GM19328 (cell line): ENCODE data around the gene MACROD1.

Source experiments
- ATAC-seq: cut with Tn5 transposase; IDR thresholded peaks from one replicate; pipeline ENCODE4 v1.9.1; 2021; ENCODE audit warnings: mild to moderate bottlenecking, moderate library complexity; ENCODE audit not compliant: unreplicated experiment

Gene MACROD1

DNA sequence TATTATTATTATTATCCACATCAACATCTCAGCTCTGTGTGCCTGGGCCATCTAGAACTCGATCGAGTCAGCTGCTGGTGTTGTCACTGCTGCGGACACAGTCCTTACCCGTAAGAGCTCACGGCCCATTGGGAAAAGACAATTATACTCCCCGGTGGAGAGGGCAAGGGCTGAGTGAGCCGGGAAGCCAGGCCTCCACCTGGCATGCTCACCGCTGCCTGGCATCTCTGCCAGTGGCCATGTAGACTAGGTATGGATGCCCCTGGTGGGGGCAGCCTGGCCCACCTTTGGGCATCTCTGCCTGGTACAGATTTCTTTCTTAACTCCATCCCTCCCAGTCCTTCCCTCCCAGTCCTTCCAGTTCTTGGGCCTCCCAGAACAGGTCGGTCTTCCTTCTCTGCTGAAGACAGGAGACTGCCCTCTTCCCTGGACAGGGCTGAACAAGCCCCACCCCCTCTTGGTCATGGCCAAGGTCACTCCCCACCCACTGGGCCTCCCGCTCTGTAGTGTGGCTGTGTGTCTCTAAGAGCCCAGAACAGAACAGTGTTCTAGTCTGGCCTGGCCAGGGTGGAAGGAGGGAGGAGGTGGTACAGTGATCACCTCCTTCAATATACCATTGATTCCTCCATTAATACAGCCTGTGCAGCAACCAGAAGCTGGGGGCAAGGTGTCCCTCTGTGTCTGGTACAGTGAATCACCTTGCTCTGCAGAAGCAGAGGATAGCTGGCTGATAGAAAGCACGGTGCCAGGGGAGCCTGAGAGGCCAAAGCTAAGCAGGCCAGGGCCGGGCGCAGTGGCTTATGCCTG lies 72.5 kb downstream of the MACROD1 start:
- no peak for ATAC-seq

GRCh38 chr11:64092761-64093136 lies 73.2 kb downstream of the MACROD1 start:
- no peak for ATAC-seq

- no peak for ATAC-seq
Measured at GRCh38 chr11:64092111-64092760, 73.7 kb downstream of the MACROD1 start.

DNA sequence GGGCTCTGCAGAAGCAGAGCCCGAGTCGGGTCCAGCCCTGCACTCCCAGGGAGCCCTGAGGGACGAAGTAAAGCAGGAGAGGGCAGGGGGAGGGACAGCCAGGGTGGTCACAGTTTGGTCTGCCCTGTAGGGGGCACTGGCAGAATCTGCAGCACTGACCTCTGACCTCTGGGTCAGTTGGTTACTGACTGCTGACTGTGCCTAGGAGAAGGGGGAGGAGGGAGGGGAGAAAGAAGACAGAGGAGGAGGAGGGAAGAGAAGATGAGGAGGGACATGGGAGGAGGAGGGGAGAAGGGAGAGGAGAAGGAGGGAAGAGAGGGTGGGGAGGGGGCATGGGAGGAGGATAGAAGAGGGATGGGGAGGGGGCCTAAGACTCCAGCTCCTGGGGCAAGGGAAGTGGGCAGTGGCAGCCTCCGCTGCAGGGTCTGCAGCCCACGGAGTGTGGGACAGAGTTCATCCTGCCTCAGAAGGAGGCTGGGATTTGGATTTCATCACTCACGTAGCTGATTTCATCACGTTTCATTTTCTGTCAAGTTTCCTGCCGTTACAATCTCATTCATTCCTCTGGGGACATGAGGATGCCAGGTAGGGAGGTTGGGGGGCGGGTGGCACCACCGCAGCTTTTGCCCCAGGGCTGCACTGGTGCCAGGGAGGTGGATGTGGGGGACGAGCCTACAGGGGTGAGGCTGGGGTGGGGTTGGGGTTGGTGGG lies 75.0 kb downstream of the MACROD1 start:
- ATAC-seq = no peak

GRCh38 chr11:64089915-64090805 lies 75.8 kb downstream of the MACROD1 start:
- ATAC-seq = no peak

DNA sequence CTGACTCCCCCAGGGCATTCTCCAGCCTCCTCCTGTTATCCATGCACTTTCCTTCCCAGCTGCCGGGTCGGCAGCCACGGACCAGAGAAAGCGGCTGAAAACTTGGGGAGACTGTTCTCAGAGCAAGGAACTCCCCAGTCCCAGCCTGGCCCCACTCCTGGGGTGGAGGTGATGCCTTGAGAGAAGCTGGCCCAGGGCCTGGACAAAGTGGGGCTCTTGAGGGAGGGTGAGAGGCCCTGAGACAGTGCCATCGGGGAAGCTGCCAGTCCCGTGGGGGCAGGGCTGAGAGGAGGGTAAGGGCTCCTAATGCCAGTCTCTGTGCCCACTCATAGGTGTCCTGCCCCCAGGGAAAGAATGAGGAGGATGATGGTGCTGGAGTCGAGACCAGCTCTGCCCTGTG lies 76.4 kb downstream of the MACROD1 start:
- ATAC-seq = no peak

DNA sequence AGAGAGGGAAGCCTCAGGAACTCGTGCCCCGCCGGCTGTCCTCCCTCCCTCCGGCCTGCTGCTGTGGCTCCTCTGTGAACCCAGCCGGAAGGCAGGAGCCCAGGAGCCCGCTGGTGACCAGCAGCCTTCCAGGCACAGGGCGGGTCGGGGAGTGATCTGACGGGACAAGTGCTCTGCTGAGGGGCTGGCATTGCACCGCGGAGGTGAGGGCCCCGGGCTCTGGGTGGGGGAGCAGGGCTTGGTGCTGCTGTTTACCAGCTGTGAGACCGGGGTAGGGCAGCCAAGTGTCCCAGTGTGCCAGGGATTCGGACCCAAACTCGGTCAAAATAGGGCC lies 76.9 kb downstream of the MACROD1 start:
- no peak for ATAC-seq

- ATAC-seq = no peak
Measured at GRCh38 chr11:64088162-64089026, 77.5 kb downstream of the MACROD1 start.

GRCh38 chr11:64086258-64087123 lies 79.4 kb downstream of the MACROD1 start:
- no peak for ATAC-seq

GRCh38 chr11:64085906-64086257 lies 80.0 kb downstream of the MACROD1 start:
- ATAC-seq = no peak

DNA sequence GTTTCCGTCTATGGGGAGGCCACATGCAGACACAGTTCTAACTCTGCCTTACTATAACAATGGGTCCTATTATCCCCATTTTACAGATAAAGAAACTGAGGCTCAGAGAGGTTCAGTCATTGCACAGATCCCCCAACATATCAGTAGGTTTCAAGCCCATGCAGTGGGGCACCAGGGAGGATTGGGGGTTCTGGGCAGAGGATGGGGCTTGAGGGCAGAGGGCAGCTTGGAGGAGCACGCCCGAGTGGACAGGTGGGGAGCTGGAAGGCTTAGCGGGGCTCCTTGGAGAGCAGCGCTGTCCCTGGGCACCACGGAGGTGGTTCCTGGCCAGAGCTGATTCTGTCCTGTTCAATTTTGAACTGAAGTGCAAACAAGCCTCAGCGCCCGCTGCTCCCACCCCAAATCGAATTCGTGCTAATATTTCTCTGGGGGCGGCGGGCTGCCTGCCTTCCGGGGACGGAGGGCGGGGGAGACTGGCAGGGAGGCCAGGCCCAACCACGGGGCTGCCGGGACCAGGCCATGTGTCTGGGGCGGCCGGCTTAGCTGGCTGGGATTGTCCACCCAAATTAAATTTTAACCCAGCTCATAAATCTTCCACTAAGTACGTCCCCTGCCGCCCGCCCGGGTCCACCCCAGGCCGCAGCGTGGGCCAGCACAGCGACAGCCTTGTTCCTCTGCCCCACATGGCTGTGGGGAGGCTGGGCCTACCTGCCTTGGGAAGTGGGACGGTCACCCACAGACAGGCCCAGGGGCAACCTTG lies 80.8 kb downstream of the MACROD1 start:
- ATAC-seq = no peak

DNA sequence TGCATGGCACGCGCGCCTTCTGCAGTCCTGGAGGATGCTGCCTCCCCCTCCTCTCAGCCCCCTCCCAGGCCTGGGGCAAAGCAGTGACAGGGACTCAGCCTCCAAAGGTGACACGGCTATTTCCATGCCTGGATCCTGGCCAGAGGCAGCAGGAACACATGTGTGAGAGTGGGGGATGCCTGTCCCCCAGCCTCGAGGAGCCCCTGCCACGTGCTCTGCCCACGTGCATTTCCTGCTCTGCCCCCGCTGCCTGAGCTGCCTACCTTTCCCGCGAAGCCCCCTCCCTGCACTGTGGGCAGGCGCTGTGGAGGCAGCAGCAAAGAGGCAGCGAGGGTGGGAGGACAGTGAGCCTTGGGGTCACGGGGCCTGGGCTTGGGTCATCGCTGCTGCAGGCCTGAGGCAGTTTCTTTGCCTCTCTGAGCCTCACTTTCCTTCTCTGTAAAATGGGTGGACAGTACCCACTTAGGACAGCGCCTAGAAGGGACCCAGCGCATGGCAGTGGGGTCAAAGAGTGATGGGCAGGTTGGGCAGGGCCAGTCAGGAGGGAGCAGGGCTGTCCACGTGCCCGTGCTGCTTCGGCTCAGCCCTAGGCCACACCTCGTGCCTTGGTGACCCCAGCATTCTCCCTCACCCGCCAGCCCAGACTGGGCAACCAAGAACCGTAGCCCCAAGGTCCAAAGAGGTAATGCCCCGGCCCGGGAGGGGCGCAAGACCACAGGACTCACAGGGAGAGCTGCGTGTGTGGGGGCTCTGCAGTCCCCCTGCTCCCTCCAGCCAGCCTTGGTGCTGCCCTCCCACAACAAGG lies 81.6 kb downstream of the MACROD1 start:
- no peak for ATAC-seq

- no peak for ATAC-seq
Measured at GRCh38 chr11:64083398-64084080, 82.4 kb downstream of the MACROD1 start.

DNA sequence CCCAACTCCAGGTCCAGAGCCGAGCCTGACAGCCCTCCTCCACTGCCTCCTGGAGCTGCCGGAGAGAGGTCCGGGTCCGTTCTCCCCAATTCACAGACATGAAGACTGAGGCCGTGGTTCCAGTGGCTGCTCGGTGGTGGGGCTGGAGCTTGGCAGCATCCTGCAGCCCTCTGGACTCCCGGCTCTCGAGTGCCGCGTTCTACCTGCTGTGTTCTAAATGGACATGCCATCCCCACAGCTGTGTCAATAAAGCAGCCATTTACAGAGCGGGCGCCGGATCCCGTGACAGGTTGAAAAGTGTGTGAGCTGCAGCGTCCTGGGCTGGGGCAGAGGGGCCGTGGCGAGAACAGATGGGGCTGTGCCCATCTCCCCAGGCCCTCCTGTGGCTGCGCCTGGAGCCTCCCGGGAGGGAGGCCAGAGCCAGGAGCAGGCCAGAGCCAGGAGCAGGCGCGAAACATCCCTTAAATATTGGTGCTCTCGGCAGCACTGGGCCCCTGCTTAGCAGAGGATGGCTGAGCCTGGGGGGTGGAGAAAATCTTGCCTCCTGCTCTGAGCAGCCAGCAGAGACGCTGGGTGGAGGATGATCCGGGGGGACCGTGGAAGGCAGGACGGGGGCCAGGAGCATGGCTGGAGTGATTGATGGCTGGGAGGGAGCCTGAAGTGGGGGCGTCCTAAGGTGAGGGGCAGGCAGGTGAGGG lies 84.0 kb downstream of the MACROD1 start:
- no peak for ATAC-seq

- ATAC-seq = no peak
Measured at GRCh38 chr11:64080390-64080789, 85.5 kb downstream of the MACROD1 start.

GRCh38 chr11:64078905-64079304 lies 87.0 kb downstream of the MACROD1 start:
- ATAC-seq = no peak

GRCh38 chr11:64078284-64078683 lies 87.6 kb downstream of the MACROD1 start:
- ATAC-seq = no peak
